ENCODE data around the gene IGSF3. TPM values are rescaled to one million over a fixed set of nuclear protein-coding genes. Genes with fewer than 3 reads are reported as not detected.
"Not testable (repeated sequence)": the region's sequence is repeated elsewhere in the genome, so short reads cannot be mapped to it uniquely, and the experiment has no call there.

IGSF3 gene
- total RNA-seq, 4 donors from 2014 or later = 1.7 to 8.5 (median 5.1) TPM

DNA sequence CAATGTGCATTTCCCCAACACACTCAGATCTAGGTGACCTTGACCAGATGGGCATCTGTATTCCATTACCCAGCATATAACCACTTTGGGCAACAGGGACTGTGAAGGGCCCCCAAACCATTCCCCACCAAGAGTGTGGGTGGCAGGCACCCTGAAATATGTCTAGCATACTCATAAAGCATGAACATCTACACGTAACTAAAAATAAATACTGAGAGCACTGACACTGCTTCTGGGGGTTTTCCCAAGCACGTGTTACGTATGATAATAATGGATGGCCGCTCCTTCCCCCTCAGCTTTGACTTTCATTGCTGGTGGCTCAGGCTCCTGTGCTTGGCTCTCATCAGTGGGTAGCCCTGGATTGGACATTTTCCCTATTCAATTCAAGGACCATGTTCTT lies 39.1 kb downstream of the IGSF3 start:
- WGBS, 2 donors (ENCODE audit: low coverage in 1 of 2) = 50 to 84% methylated on average over 3 to 4 of the region's 4 CpGs
- no peak for ATAC-seq
- no peaks in the 10 kb centered on the region for H3K27me3 ChIP-seq
- no peak overlapping the region for H3K4me3 ChIP-seq
- no peaks in the 10 kb centered on the region for H3K36me3 ChIP-seq
- H3K4me1 ChIP-seq = no peaks in the 10 kb centered on the region
- H3K27ac ChIP-seq = no peak overlapping the region
- no peaks in the 10 kb centered on the region for H3K9me3 ChIP-seq
- TF ChIP-seq POLR2AphosphoS5 (IDR thresholded peaks at IDR 0.05) (no peak), EP300 (IDR thresholded peaks at IDR 0.05) (no peak), POLR2A (IDR thresholded peaks at IDR 0.05) (no peak)
- TF ChIP-seq, protein P1, sequence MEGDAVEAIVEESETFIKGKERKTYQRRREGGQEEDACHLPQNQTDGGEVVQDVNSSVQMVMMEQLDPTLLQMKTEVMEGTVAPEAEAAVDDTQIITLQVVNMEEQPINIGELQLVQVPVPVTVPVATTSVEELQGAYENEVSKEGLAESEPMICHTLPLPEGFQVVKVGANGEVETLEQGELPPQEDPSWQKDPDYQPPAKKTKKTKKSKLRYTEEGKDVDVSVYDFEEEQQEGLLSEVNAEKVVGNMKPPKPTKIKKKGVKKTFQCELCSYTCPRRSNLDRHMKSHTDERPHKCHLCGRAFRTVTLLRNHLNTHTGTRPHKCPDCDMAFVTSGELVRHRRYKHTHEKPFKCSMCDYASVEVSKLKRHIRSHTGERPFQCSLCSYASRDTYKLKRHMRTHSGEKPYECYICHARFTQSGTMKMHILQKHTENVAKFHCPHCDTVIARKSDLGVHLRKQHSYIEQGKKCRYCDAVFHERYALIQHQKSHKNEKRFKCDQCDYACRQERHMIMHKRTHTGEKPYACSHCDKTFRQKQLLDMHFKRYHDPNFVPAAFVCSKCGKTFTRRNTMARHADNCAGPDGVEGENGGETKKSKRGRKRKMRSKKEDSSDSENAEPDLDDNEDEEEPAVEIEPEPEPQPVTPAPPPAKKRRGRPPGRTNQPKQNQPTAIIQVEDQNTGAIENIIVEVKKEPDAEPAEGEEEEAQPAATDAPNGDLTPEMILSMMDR (IDR thresholded peaks at IDR 0.05) = no peak

DNA sequence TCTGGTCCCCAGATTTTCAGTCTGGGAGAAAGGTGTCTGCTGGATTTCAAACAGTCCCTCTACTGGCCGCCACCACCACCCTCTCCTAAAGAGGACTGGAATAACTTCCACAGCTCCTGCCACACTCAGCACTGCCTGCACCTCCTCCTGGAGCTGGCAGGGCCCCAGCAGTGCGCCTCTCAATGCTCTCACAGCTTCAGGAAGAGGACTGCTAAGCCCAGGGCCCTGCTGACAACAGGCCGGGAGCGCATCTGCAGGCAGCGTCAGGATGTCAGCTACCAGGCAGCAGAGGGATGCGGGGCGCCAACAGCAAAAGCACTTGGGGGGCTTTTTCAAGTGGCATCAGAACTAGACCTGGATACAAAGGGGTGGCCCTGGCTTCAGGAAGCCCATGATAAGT lies 40.2 kb downstream of the IGSF3 start:
- 33 to 60% methylated on average over 1 of the region's 7 CpGs for WGBS, 2 donors (ENCODE audit: low coverage in 1 of 2)
- not testable (repeated sequence) for H3K4me3 ChIP-seq, ATAC-seq, H3K4me1 ChIP-seq, H3K36me3 ChIP-seq, H3K27me3 ChIP-seq, H3K27ac ChIP-seq, H3K9me3 ChIP-seq

DNA sequence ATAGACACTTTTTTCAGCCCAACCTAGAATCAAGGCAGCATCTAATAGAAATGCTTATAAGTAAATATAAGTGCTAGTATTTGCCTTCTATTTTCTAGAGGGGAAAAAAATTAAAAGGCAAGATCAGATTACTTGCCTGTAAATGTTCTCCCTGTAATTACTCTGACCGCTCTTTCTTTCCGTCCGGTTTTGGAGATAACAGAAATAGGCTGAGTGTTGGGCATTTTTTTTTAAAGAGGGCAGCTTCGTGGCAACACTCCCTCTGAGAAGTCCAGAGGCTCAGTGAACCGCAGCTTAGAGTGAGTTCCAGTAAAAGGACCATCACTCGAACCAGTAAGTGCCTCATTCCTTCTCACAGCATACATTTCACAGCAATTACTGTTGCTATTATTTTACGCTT lies 40.6 kb downstream of the IGSF3 start:
- 35 to 48% methylated on average over 2 to 3 of the region's 7 CpGs for WGBS, 2 donors (ENCODE audit: low coverage in 1 of 2)
- H3K27me3 ChIP-seq, H3K4me3 ChIP-seq, H3K27ac ChIP-seq, H3K4me1 ChIP-seq, H3K9me3 ChIP-seq, H3K36me3 ChIP-seq, ATAC-seq: not testable (repeated sequence)

DNA sequence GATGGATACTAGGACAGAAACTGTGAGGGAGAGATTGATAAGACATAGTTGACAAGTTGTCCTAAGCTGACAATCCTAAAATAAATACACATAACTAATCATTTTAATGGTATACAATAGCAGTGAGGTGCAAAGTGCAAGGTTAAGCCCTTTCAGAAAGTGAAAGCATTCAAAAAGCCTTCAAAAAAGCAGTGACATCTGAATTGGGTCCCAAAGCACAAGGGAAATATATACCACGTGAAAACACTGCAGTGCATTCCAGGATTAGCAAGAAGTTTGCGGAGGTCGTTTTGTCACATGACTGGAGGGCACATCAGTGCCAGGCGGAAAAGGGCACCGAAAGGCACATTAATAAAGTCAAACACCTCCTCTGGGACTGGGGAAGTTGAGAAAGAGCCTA lies 42.4 kb downstream of the IGSF3 start:
- ATAC-seq = not testable (repeated sequence)
- 63 to 90% methylated on average over 3 to 5 of the region's 5 CpGs for WGBS, 2 donors (ENCODE audit: low coverage in 1 of 2)

DNA sequence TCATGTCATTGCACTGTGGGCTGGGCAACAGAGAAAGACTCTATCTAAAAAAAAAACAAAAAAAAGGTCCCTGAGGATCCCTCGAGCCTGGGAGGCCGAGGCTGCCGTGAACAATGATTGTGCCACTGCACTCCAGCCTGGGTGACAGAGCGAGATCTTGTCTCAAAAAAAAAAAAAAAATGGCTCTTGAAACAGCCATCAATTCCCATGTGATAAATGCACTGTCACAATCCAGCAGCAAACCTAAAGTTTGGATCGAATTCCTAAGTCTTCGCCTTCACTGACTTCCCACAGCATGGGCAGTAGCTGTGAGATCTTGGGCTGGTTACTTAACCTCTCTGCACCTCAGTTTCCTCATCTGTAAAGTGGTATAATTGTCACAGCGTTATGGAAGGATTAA lies 43.5 kb downstream of the IGSF3 start:
- WGBS, 2 donors (ENCODE audit: low coverage in 1 of 2) = 80 to 100% methylated on average over 3 of the region's 7 CpGs
- H3K27me3 ChIP-seq = no peaks in the 10 kb centered on the region
- H3K4me3 ChIP-seq = no peak overlapping the region
- no peak for ATAC-seq
- no peaks in the 10 kb centered on the region for H3K4me1 ChIP-seq
- TF ChIP-seq POLR2A (IDR thresholded peaks at IDR 0.05) (no peak), POLR2AphosphoS5 (IDR thresholded peaks at IDR 0.05) (no peak), EP300 (IDR thresholded peaks at IDR 0.05) (no peak)
- TF ChIP-seq, protein P1 (IDR thresholded peaks at IDR 0.05) = no peak
- no peaks in the 10 kb centered on the region for H3K36me3 ChIP-seq
- H3K9me3 ChIP-seq = no peaks in the 10 kb centered on the region
- H3K27ac ChIP-seq = no peak overlapping the region

More for the DNA sequence above, 42.4 kb downstream of the IGSF3 start:
- H3K9me3 ChIP-seq, H3K36me3 ChIP-seq, H3K4me1 ChIP-seq, H3K27ac ChIP-seq, H3K27me3 ChIP-seq, H3K4me3 ChIP-seq: not testable (repeated sequence)

DNA sequence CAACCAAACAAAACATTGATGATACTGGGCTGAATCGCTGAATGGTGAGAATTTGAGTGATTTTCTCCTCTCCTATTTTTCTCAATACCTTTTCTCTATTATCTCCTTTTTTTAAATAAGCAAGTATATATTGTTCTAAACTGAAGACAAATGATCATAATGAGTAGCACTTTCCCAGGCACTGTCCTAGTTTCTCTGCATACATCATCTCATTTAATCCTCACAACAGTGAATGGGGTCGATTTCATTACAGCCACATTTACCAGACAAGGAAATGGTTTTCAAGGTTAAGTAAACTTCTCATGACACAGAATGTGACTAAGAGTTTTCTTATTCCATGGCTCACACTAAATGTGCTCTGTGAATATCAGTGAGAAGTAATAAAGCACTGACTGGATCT lies 45.0 kb downstream of the IGSF3 start:
- not testable (repeated sequence) for H3K36me3 ChIP-seq

DNA sequence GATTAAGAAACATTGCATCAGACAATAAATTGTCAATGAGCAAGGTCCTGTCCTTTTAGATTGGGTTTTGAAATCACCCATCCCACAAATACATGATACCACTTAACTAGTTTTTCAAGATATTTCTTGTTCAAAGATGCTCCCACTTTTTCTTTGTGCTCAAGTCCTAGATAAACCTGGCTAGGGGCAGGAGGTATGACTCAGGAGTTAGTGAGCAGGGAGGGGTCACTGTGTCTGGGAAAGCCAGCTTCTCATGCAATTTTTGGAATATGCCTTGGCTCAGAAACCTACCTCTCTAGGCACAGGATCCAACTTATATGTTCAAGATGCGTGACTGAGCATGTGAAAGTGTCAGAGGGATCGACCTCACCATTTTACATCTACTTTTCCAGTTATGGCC lies 45.8 kb downstream of the IGSF3 start:
- not testable (repeated sequence) for H3K4me1 ChIP-seq, H3K4me3 ChIP-seq, H3K27ac ChIP-seq, H3K9me3 ChIP-seq, H3K36me3 ChIP-seq, H3K27me3 ChIP-seq, ATAC-seq
- 86 to 100% methylated on average over 1 to 2 of the region's 2 CpGs for WGBS, 2 donors (ENCODE audit: low coverage in 1 of 2)

More for the DNA sequence above, 45.0 kb downstream of the IGSF3 start:
- 58 to 60% methylated on average over 2 of the region's 2 CpGs for WGBS, 2 donors (ENCODE audit: low coverage in 1 of 2)
- not testable (repeated sequence) for H3K9me3 ChIP-seq, H3K4me1 ChIP-seq, ATAC-seq, H3K4me3 ChIP-seq, H3K27ac ChIP-seq, H3K27me3 ChIP-seq

DNA sequence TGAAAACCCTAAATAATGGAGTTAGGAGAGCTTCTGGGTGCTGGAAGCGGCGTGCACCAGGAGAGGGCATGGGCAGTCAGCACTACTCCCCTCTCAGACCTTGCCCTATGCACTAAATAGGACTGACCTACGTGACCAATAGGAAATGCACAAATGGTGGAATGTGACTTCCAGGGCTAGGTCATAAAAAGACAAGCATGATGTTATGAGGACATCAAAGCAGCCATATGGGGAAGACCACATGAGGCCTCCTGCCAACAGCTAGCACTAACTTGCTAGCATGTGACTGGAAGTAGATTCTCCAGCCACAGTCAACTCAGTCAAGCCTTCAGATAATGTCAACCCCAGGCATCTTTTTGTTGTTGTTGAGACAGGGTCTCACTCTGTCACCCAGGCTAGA lies 47.1 kb downstream of the IGSF3 start:
- H3K36me3 ChIP-seq, H3K4me3 ChIP-seq, ATAC-seq, H3K9me3 ChIP-seq, H3K27me3 ChIP-seq, H3K27ac ChIP-seq, H3K4me1 ChIP-seq: not testable (repeated sequence)
- WGBS, 2 donors (ENCODE audit: low coverage in 1 of 2) = no CpG with 5 or more reads among the region's 3 CpGs

DNA sequence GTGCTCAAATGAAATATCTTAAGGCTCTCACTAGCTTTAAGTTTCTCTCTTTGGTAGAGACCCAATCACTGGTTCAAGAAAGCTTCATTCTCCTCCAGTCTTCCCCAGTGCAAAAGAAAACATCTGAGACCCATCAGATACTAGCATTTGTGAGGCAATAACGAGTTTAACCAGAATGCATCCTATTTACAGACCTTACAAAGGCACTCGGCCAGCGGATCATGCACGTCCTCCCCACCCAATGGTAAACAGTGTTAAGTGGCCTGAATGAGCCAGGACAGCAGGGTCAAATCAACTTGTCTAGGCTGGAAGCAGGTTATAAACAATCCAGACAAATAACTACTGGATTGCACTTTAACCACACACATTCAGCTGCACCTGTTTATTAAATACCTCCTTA lies 48.4 kb downstream of the IGSF3 start:
- H3K4me3 ChIP-seq, ATAC-seq, H3K9me3 ChIP-seq, H3K27me3 ChIP-seq, H3K27ac ChIP-seq, H3K36me3 ChIP-seq, H3K4me1 ChIP-seq: not testable (repeated sequence)
- WGBS, 2 donors (ENCODE audit: low coverage in 1 of 2) = 33 to 50% methylated on average over 1 to 4 of the region's 4 CpGs

DNA sequence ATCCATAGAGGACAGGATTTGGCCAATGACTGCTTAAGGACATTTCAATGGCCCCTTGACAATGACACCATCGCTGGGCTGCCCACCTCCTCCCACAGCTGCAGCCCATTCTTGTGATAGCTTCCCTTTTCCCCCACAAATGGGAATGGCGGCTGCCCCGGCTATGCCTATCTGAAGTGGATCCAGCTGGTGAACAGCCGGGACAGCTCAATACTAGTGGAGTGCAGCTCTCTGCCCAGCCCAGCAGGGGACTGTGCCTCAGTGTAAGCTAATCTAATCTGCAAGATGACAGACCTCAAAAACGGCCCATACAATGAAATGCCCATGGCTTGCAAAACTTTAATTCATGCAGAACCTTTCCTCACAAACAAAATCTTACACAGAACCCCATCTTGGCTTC lies 49.7 kb downstream of the IGSF3 start:
- H3K4me1 ChIP-seq, ATAC-seq, H3K9me3 ChIP-seq, H3K36me3 ChIP-seq, H3K4me3 ChIP-seq, H3K27ac ChIP-seq, H3K27me3 ChIP-seq: not testable (repeated sequence)
- 83% methylated on average over 1 of the region's 5 CpGs; no CpG with 5 or more reads in 1 of the 2 donors for WGBS, 2 donors (ENCODE audit: low coverage in 1 of 2)

DNA sequence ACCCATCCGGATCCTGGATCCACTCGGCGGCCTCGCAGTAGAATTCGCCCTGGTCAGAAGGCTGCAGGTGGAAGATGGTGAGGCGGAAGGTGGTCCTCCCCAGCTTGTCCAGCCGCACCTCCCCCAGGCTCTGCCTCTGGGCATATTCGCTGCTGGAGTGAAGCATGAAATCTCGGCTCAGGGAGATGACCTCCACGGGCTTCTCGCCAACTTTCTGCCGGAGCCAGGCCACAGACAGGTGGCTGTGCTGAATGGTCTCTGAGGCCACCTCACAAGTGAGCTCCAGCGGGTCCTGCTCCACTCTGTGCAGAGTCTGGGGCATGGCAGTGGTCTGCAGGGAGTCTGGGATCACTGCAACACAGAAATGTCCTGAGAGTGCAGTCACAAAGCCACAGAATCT lies 53.7 kb downstream of the IGSF3 start:
- not testable (repeated sequence) for H3K36me3 ChIP-seq, H3K4me3 ChIP-seq, H3K27ac ChIP-seq, H3K27me3 ChIP-seq, H3K4me1 ChIP-seq, ATAC-seq, H3K9me3 ChIP-seq
- no CpG with 5 or more reads among the region's 13 CpGs for WGBS, 2 donors (ENCODE audit: low coverage in 1 of 2)

DNA sequence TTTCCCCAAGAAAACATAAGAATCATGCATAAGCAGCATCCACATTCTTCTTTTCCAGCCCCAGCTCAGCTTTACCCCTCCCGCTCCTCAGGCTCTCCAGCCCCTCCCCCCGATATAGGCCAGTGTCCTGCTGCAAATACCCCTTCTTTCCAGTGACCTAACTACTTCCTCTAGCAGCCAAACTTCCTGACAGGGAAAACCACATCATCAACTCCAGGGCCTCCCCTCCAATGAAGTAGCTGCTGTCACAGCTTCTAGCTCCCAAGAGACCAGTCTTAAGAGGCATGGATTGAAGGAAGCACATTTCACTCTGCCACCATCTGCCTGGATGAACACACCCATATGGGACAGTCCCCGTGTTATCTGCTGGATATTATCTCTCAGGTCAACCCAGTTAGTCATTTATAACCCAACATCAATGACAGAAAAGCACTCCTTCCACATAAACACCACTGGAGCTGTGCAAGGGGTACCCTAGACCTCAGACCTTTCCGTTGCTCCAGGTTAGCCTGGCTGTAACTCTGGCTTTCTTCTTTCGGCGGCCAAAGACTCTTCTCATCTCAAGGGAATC lies 57.6 kb downstream of the IGSF3 start:
- H3K4me3 ChIP-seq, H3K9me3 ChIP-seq, H3K27ac ChIP-seq, ATAC-seq, H3K4me1 ChIP-seq, H3K36me3 ChIP-seq, H3K27me3 ChIP-seq: not testable (repeated sequence)
- WGBS, 2 donors (ENCODE audit: low coverage in 1 of 2) = 83 to 93% methylated on average over 1 to 3 of the region's 6 CpGs
